ENCODE data around the gene FASTKD3. TPM values are rescaled to one million over a fixed set of nuclear protein-coding genes. Genes with fewer than 3 reads are reported as not detected.

The FASTKD3 gene
- total and polyA plus RNA-seq, 2 donors (not counting 3 experiments of a cell fraction or from before 2014, with no cell fraction given): 5.5 to 9.6 TPM

GRCh38 chr5:7813007-7813406, 55.8 kb downstream of the FASTKD3 start:
- Histone ChIP-seq H3K9ac (replicated peaks; ENCODE audit: extremely low read depth, insufficient read depth, low read length) (no peak overlapping the region), H3K27me3 (ENCODE audit: control insufficient read depth in 2 of 2, insufficient read depth in 2 of 2, low read length in 2 of 2) (no peaks in the 10 kb centered on the region), H4K20me1 (replicated peaks; ENCODE audit: control insufficient read depth, extremely low read depth, insufficient read depth, low read length) (no peaks in the 10 kb centered on the region), H3K79me2 (ENCODE audit: control insufficient read depth, insufficient read depth, low read length) (no peaks in the 10 kb centered on the region), H2AFZ (ENCODE audit: low read depth, low read length) (no peak overlapping the region), H3K4me3 (replicated peaks in 1 of 3; ENCODE audit: insufficient read depth in 1 of 3, low read depth in 1 of 3, low read length in 3 of 3) (no peak overlapping the region), H3K9me3 (replicated peaks; ENCODE audit: control insufficient read depth, insufficient read depth, low read length) (no peaks in the 10 kb centered on the region), H3K36me3 (ENCODE audit: control insufficient read depth in 2 of 2, extremely low read depth in 1 of 2, insufficient read depth in 2 of 2, low read length in 2 of 2) (no peaks in the 10 kb centered on the region), H3K4me2 (ENCODE audit: insufficient read depth, low read length) (no peak overlapping the region), H3K27ac (ENCODE audit: insufficient read depth, low read depth, low read length) (no peak overlapping the region), H3K4me1 (ENCODE audit: control insufficient read depth, extremely low read depth, insufficient read depth, low read length) (no peaks in the 10 kb centered on the region), H3K9me1 (replicated peaks; ENCODE audit: control insufficient read depth, extremely low read depth, insufficient read depth, low read length) (no peaks in the 10 kb centered on the region)
- CTCF ChIA-PET: interaction anchor here (1.3 kb wide), 1 partner anchor 38 kb away, joined by 3 read pairs; the partner anchor contains the start of gene CFAP90
- no peak for DNase-seq (ENCODE audit: low read depth, low spot score)
- dilution Hi-C loops (cut with MboI; ENCODE audit: extremely low pct_ligation_motif_present, low sequenced_read_pairs): no loop called here
- FAIRE-seq: no peak
- POLR2A ChIA-PET: no interaction called here
- intact Hi-C loops (cut with micrococcal nuclease): no loop called here
- no TSS peak for BruUV-seq (replicated peaks)
- TF ChIP-seq MYC (IDR thresholded peaks at IDR 0.05; ENCODE audit: low read depth, low read length): no peak
- TF ChIP-seq MAX (IDR thresholded peaks at IDR 0.05; ENCODE audit: insufficient read depth, insufficient read length): no peak
- no peak for TF ChIP-seq POLR2A (IDR thresholded peaks at IDR 0.05; ENCODE audit: low read depth, low read length)
- TF ChIP-seq, protein P1, sequence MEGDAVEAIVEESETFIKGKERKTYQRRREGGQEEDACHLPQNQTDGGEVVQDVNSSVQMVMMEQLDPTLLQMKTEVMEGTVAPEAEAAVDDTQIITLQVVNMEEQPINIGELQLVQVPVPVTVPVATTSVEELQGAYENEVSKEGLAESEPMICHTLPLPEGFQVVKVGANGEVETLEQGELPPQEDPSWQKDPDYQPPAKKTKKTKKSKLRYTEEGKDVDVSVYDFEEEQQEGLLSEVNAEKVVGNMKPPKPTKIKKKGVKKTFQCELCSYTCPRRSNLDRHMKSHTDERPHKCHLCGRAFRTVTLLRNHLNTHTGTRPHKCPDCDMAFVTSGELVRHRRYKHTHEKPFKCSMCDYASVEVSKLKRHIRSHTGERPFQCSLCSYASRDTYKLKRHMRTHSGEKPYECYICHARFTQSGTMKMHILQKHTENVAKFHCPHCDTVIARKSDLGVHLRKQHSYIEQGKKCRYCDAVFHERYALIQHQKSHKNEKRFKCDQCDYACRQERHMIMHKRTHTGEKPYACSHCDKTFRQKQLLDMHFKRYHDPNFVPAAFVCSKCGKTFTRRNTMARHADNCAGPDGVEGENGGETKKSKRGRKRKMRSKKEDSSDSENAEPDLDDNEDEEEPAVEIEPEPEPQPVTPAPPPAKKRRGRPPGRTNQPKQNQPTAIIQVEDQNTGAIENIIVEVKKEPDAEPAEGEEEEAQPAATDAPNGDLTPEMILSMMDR (IDR thresholded peaks at IDR 0.05; ENCODE audit: extremely low read depth in 1 of 2, insufficient read depth in 1 of 2, low read depth in 1 of 2, low read length in 2 of 2): no peak
- TF ChIP-seq FOS (IDR thresholded peaks at IDR 0.05; ENCODE audit: borderline replicate concordance, insufficient read depth, low read length): no peak
- TF ChIP-seq JUN (IDR thresholded peaks at IDR 0.05; ENCODE audit: borderline replicate concordance, insufficient read depth, insufficient read length, low read depth): no peak
- TF ChIP-seq POLR2AphosphoS5 (IDR thresholded peaks at IDR 0.05; ENCODE audit: insufficient read depth, low read depth, low read length): no peak
- no peak for TF ChIP-seq GATA2 (IDR thresholded peaks at IDR 0.05; ENCODE audit: insufficient read depth, insufficient read length, low read depth, low read length)
- TF ChIP-seq EZH2 (IDR thresholded peaks at IDR 0.05; ENCODE audit: borderline replicate concordance, low read depth, low read length, severe bottlenecking): no peak
